ENCODE results near the gene TUBB4B. TPM values are rescaled to one million over a fixed set of nuclear protein-coding genes. Genes with fewer than 3 reads are reported as not detected.

The TUBB4B gene
- total RNA-seq, 1 donor from 2014 or later, result 192 TPM

GRCh38 chr9:137253717-137254623 is 12.9 kb downstream of the TUBB4B start:
- H3K36me3 Mint-ChIP-seq (ENCODE audit: unreplicated experiment), result no peaks in the 10 kb centered on the region
- DNase-seq, result no peak
- H3K27ac Mint-ChIP-seq (ENCODE audit: unreplicated experiment), result peak overlapping the region; percentile 68
- no peak for TF ChIP-seq CTCF (IDR thresholded peaks at IDR 0.05; ENCODE audit: partially characterized antibody, unreplicated experiment)
- H3K9me3 Mint-ChIP-seq (ENCODE audit: unreplicated experiment), result peaks cover 5% of the 10 kb centered on the region
- peak overlapping the region; percentile 92 for H3K4me3 Mint-ChIP-seq (ENCODE audit: unreplicated experiment)
- peaks cover 1% of the 10 kb centered on the region for H3K4me1 Mint-ChIP-seq (ENCODE audit: low read depth, unreplicated experiment)
- H3K27me3 Mint-ChIP-seq (ENCODE audit: unreplicated experiment), result peaks cover 2% of the 10 kb centered on the region

DNA sequence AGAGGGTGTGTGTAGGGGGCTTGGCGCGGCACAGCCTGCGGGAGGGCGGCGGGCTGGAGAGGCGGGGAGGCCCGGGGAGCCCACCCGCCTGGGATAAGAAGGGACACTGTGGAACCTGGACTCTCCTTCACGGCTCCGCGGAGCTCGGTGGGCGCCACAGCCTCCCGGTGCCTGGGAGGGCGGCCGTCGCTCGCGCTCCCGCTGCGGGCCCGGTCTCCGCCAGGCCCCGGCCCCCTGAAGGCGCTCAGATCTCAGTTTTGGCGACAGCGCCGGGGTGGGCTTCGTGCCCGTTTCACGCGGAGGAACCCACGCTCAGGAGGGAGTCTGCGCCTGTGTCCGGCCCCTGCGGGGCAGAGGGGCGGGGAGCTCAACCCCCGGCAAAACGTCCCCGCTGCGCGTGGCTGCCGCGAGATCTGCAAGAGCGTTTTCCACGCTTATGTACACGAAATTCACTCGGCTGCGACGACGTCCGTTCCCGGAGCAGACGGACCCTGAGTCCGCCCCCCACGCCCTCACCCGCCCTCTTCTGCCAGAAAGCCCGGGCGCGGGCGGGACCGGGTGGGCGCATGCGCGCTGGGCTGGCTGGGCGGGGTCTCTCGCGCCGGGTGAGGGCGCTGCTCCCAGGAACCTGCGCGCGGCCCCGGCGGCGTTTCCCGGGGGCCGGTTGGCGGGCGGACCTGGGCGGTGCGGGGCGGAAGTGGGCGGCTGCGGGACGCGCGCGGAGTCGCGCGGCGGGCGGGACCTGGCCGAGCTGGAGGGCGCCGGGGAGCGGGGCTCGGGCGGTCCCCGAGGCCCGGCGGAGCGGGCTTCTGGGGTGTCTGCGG is 13.7 kb downstream of the TUBB4B start, which contains the start of gene NELFB:
TSS of gene NELFB (plus strand) at position 704 of the 824 bp plus-strand sequence.
- Mint-ChIP-seq H3K36me3 (ENCODE audit: unreplicated experiment) (no peaks in the 10 kb centered on the region), H3K27me3 (ENCODE audit: unreplicated experiment) (peaks cover 2% of the 10 kb centered on the region), H3K4me3 (ENCODE audit: unreplicated experiment) (peak within 1 kb of the TSS; percentile 92)

DNA sequence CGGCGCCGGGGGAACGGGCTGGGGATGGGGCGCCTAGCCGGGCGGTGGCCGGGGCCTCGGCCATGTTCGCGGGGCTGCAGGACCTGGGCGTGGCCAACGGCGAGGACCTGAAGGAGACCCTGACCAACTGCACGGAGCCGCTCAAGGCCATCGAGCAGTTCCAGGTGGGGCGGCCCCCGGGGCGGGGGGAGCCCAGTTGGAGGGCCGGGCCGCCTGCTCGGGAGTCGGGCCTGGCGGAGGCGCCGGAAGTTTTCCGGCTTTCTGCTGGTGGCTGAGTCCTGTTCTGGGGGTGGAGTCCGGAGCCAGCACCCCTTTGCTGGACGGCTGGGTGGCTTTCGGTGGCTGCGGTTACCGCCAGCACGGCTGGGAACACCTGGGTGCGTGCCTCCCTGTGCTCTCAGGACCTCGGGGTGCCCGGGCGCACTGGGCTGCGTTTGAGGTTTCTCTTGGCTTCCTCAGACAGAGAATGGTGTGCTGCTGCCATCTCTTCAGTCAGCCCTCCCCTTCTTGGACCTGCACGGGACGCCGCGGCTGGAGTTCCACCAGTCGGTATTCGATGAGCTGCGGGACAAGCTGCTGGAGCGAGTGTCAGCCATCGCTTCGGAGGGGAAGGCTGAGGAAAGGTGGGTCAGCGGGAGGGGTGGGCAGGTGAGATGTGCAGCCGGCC is 14.5 kb downstream of the TUBB4B start:
- no peak for TF ChIP-seq CTCF (IDR thresholded peaks at IDR 0.05; ENCODE audit: partially characterized antibody, unreplicated experiment)
- no peak for DNase-seq

More for the DNA sequence above, 13.7 kb downstream of the TUBB4B start, which contains the start of gene NELFB:
- Mint-ChIP-seq H3K4me1 (ENCODE audit: low read depth, unreplicated experiment) (peaks cover 1% of the 10 kb centered on the region), H3K27ac (ENCODE audit: unreplicated experiment) (peak within 1 kb of the TSS; percentile 68), H3K9me3 (ENCODE audit: unreplicated experiment) (peaks cover 5% of the 10 kb centered on the region)
- no peak for TF ChIP-seq CTCF (IDR thresholded peaks at IDR 0.05; ENCODE audit: partially characterized antibody, unreplicated experiment)
- peak; percentile 98 for DNase-seq

GRCh38 chr9:137256362-137256761 is 15.3 kb downstream of the TUBB4B start:
- no peak for TF ChIP-seq CTCF (IDR thresholded peaks at IDR 0.05; ENCODE audit: partially characterized antibody, unreplicated experiment)
- Mint-ChIP-seq H3K36me3 (ENCODE audit: unreplicated experiment) (no peaks in the 10 kb centered on the region), H3K27me3 (ENCODE audit: unreplicated experiment) (peaks cover 2% of the 10 kb centered on the region), H3K27ac (ENCODE audit: unreplicated experiment) (no peak overlapping the region), H3K4me3 (ENCODE audit: unreplicated experiment) (peak overlapping the region; percentile 84), H3K4me1 (ENCODE audit: low read depth, unreplicated experiment) (peaks cover 1% of the 10 kb centered on the region), H3K9me3 (ENCODE audit: unreplicated experiment) (peaks cover 5% of the 10 kb centered on the region)
- DNase-seq, result no peak

More for the DNA sequence above, 14.5 kb downstream of the TUBB4B start:
- Mint-ChIP-seq H3K4me3 (ENCODE audit: unreplicated experiment) (peak overlapping the region; percentile 84), H3K9me3 (ENCODE audit: unreplicated experiment) (peaks cover 5% of the 10 kb centered on the region), H3K36me3 (ENCODE audit: unreplicated experiment) (no peaks in the 10 kb centered on the region), H3K27ac (ENCODE audit: unreplicated experiment) (no peak overlapping the region), H3K27me3 (ENCODE audit: unreplicated experiment) (peaks cover 2% of the 10 kb centered on the region), H3K4me1 (ENCODE audit: low read depth, unreplicated experiment) (peaks cover 1% of the 10 kb centered on the region)

Data from glutamatergic neuron (in vitro differentiated cells).